HepG2 (cell line): Measurements from ENCODE around the gene AANAT. TPM values are rescaled to one million over a fixed set of nuclear protein-coding genes. Genes with fewer than 3 reads are reported as not detected.
A peak's percentile ranks its signal among the peaks of the same experiment; 100 is the strongest.

Source experiments
- ATAC-seq: fragments of 200-7000 bp; cut with Tn5 transposase; 3 replicates; pipeline ENCODE4 v1.9.1; 2020; ENCODE audit warnings: mild to moderate bottlenecking, moderate library complexity
- BruUV-seq: library from RNA; stranded (reverse); fragments of 400-500 nt; replicated peaks from 2 replicates; lab custom pipeline; 2021; lab: Mats Ljungman, UMichigan
- CTCF ChIA-PET: fragments of 300-600 bp; formaldehyde crosslinking; extraction: SDS; loops from one replicate; lab custom pipeline; 2021; ENCODE audit warnings: low total read pairs, inconsistent platforms, low intra/inter-chr PET ratio; lab: Yijun Ruan, JAX
- POLR2A ChIA-PET: fragments of 350-600 bp; sonication (Branson Sonifier 250); formaldehyde crosslinking; loops from one replicate; lab custom pipeline; 2020; ENCODE audit warnings: antibody characterized with exemption, inconsistent platforms; lab: Yijun Ruan, JAX
- DNase-seq: peaks from one replicate; pipeline ENCODE4 v3.0.0-alpha.2; 2015; ENCODE audit warnings: low spot score
- FAIRE-seq: peaks from 3 replicates; lab custom pipeline; 2011; peaks lifted over from hg19 to GRCh38; lab: Jason Lieb, UNC
- H2AFZ ChIP-seq: one replicate; pipeline ENCODE4 v1.6.1; 2011; ENCODE audit warnings: low read length, inconsistent platforms
- H3K27ac ChIP-seq: fragments of 300-600 bp; 3 replicates; pipeline ENCODE4 v1.8.0; 2011; ENCODE audit warnings: mixed run types, mild to moderate bottlenecking, mixed read lengths, low read length, inconsistent platforms; ENCODE audit not compliant: insufficient read depth; ENCODE audit errors: extremely low read length
- H3K27me3 ChIP-seq, 2 experiments: fragments of 200-600 bp in 1 of 2; 2 replicates in 1 of 2; 3 replicates in 1 of 2; pipeline versions ENCODE4 v1.6.0 to v1.8.0; 2011; ENCODE audit warnings: low read length in 2 of 2, mild to moderate bottlenecking in 2 of 2, moderate library complexity in 2 of 2, inconsistent platforms in 1 of 2; ENCODE audit not compliant: insufficient read depth in 2 of 2, control insufficient read depth in 1 of 2
- H3K36me3 ChIP-seq, 2 experiments: fragments of 200-600 bp in 1 of 2; replicated peaks in 1 of 2; 2 replicates in 1 of 2; 3 replicates in 1 of 2; pipeline versions ENCODE4 v1.5.1 to v1.8.0; 2011; ENCODE audit warnings: low read length in 2 of 2, inconsistent platforms in 1 of 2; ENCODE audit not compliant: insufficient read depth in 2 of 2, control insufficient read depth in 1 of 2
- H3K4me1 ChIP-seq: 2 replicates; pipeline ENCODE4 v1.5.1; 2012; ENCODE audit warnings: low read length, inconsistent platforms; ENCODE audit not compliant: insufficient read depth
- H3K4me2 ChIP-seq: 2 replicates; pipeline ENCODE4 v1.6.0; 2011; ENCODE audit warnings: low read depth, low read length, inconsistent platforms
- H3K4me3 ChIP-seq, 3 experiments: fragments of 200-600 bp in 1 of 3; sonication (generic), shearing (Covaris generic) in 1 of 3; replicated peaks in 1 of 3; 2 replicates each; pipeline ENCODE4 v1.5.1; 2011 to 2016; ENCODE audit warnings: low read length in 3 of 3, inconsistent platforms in 2 of 3, low read depth in 2 of 3, mild to moderate bottlenecking in 2 of 3, control low read depth in 1 of 3, mixed read lengths in 1 of 3; ENCODE audit not compliant: insufficient read depth in 1 of 3
- H3K79me2 ChIP-seq: one replicate; pipeline ENCODE4 v1.6.1; 2011; ENCODE audit warnings: low read length, inconsistent platforms; ENCODE audit not compliant: insufficient read depth
- H3K9ac ChIP-seq: 2 replicates; pipeline ENCODE4 v1.6.0; 2011; ENCODE audit warnings: mild to moderate bottlenecking, low read depth, low read length, inconsistent platforms; ENCODE audit not compliant: insufficient read depth
- H3K9me3 ChIP-seq: 2 replicates; pipeline ENCODE4 v1.5.1; 2012; ENCODE audit warnings: mild to moderate bottlenecking, low read length
- H4K20me1 ChIP-seq: 2 replicates; pipeline ENCODE4 v1.6.0; 2011; ENCODE audit warnings: inconsistent platforms, mild to moderate bottlenecking, low read length, moderate library complexity; ENCODE audit not compliant: insufficient read depth
- AGO2 ChIP-seq: fragments of 200-400 bp; formaldehyde crosslinking; optimal IDR thresholded peaks from 2 replicates; pipeline ENCODE3; 2017; ENCODE audit warnings: mild to moderate bottlenecking, low read depth, low read length, moderate library complexity
- AKAP8 ChIP-seq: sonication (generic); formaldehyde crosslinking; IDR thresholded peaks from 2 replicates; pipeline ENCODE4 v1.5.1; 2020; ENCODE audit warnings: mild to moderate bottlenecking, missing genetic modification reagents
- ASH2L ChIP-seq: fragments of 300-600, 200-600 bp; sonication (generic); IDR thresholded peaks from 2 replicates; pipeline ENCODE4 v1.7.0; 2017; ENCODE audit warnings: low read depth, mild to moderate bottlenecking, moderate library complexity, mixed read lengths, low read length; ENCODE audit not compliant: insufficient read length
- ATRX ChIP-seq: sonication (generic); formaldehyde crosslinking; IDR thresholded peaks from 2 replicates; pipeline ENCODE4 v1.4.0; 2020; ENCODE audit warnings: missing genetic modification reagents, borderline replicate concordance
- HNF4A ChIP-seq: sonication (generic); formaldehyde crosslinking; IDR thresholded peaks from 2 replicates; pipeline ENCODE4 v1.4.0; 2020; ENCODE audit warnings: missing genetic modification reagents
- HNRNPL ChIP-seq: fragments of 200-400 bp; formaldehyde crosslinking; IDR thresholded peaks from 2 replicates; pipeline ENCODE4 v1.6.1; 2017; ENCODE audit warnings: mild to moderate bottlenecking, low read depth, low read length
- MYC ChIP-seq: sonication (generic); formaldehyde crosslinking; IDR thresholded peaks from 2 replicates; pipeline ENCODE4 v1.9.0; 2021; ENCODE audit warnings: missing genetic modification reagents, borderline replicate concordance
- SMAD3 ChIP-seq: sonication (generic); formaldehyde crosslinking; IDR thresholded peaks from 2 replicates; pipeline ENCODE4 v1.4.0; 2020; ENCODE audit warnings: missing genetic modification reagents
- ZC3H13 ChIP-seq: sonication (generic); formaldehyde crosslinking; IDR thresholded peaks from 2 replicates; pipeline ENCODE4 v1.8.1; 2023; ENCODE audit warnings: mild to moderate bottlenecking, missing genetic modification reagents, moderate library complexity
- ZIK1 ChIP-seq: sonication (generic); formaldehyde crosslinking; IDR thresholded peaks from 2 replicates; pipeline ENCODE4 v1.5.0; 2020; ENCODE audit warnings: mild to moderate bottlenecking, low read depth, missing genetic modification reagents, borderline replicate concordance
- ZNF12 ChIP-seq: sonication (generic); formaldehyde crosslinking; IDR thresholded peaks from 2 replicates; pipeline ENCODE4 v1.5.0; 2020; ENCODE audit warnings: missing genetic modification reagents
- ZNF160 ChIP-seq: sonication (generic); formaldehyde crosslinking; IDR thresholded peaks from 2 replicates; pipeline ENCODE4 v1.8.0; 2022; ENCODE audit warnings: mild to moderate bottlenecking, inconsistent platforms, missing genetic modification reagents
- ZNF317 ChIP-seq: sonication (generic); formaldehyde crosslinking; IDR thresholded peaks from 2 replicates; pipeline ENCODE4 v1.5.0; 2020; ENCODE audit warnings: mild to moderate bottlenecking, missing genetic modification reagents
- ZNF605 ChIP-seq: sonication (generic); formaldehyde crosslinking; IDR thresholded peaks from 2 replicates; pipeline ENCODE4 v1.8.0; 2022; ENCODE audit warnings: mild to moderate bottlenecking, missing genetic modification reagents
- ZNF768 ChIP-seq: sonication (generic); formaldehyde crosslinking; IDR thresholded peaks from 2 replicates; pipeline ENCODE4 v1.4.0; 2020; ENCODE audit warnings: missing genetic modification reagents
- WGBS: methylation state at CpG from one replicate; pipeline ENCODE4 v1.1.6; 2017; ENCODE audit warnings: low lambda C conversion rate; 5-methylcytosine and 5-hydroxymethylcytosine counted together
- in situ Hi-C: cut with HindIII; loops from 2 replicates; pipeline ENCODE4 v1.10.0; 2017; ENCODE audit warnings: low pct_unique_long_range_greater_than_20kb; ENCODE audit not compliant: extremely low pct_ligation_motif_present
- intact Hi-C: fragments of 100-400 bp; cut with micrococcal nuclease; formaldehyde crosslinking; loops from one replicate; pipeline ENCODE4 v1.10.0; 2022; ENCODE audit not compliant: unreplicated experiment
- polyA plus RNA-seq, 8 experiments: library from polyadenylated mRNA; depleted of rRNA in 3 of 8; stranded (reverse) in 7 of 8; unstranded in 1 of 8; fragments of >200 nt; fragmentation: Illumina TruSeq in 4 of 8; extraction: Trizol in 4 of 8; gene quantifications; 2 replicates each; pipeline versions ENCODE4 v1.2.1 to v1.2.3, GENCODE V29; 2011 to 2016; ENCODE audit warnings: low read depth in 4 of 8, missing spikeins in 1 of 8, mixed read lengths in 1 of 8; ENCODE audit not compliant: insufficient read depth in 1 of 8
- total RNA-seq, 5 experiments: library from RNA; depleted of rRNA; stranded (reverse); fragments of >200 nt; fragmentation: Illumina TruSeq; extraction: Trizol; gene quantifications; 2 replicates each; pipeline ENCODE4 v1.2.3, GENCODE V29; 2016; ENCODE audit warnings: low read depth in 1 of 5
- TF ChIP-seq, protein P1 (sequence below): sonication (generic); formaldehyde crosslinking; IDR thresholded peaks from 2 replicates; pipeline ENCODE4 v1.8.1; 2023; ENCODE audit warnings: missing genetic modification reagents, mild to moderate bottlenecking, borderline replicate concordance
- TF ChIP-seq, protein P2 (sequence below): sonication (generic); formaldehyde crosslinking; IDR thresholded peaks from 2 replicates; pipeline ENCODE4 v1.5.1; 2020; ENCODE audit warnings: mild to moderate bottlenecking, missing genetic modification reagents, moderate library complexity

AANAT gene
- total and polyA plus RNA-seq, 2 of the 13 experiments (the other 11 are each of a cell fraction or from before 2014, with no cell fraction given): 0.07 TPM; not detected in 1

DNA sequence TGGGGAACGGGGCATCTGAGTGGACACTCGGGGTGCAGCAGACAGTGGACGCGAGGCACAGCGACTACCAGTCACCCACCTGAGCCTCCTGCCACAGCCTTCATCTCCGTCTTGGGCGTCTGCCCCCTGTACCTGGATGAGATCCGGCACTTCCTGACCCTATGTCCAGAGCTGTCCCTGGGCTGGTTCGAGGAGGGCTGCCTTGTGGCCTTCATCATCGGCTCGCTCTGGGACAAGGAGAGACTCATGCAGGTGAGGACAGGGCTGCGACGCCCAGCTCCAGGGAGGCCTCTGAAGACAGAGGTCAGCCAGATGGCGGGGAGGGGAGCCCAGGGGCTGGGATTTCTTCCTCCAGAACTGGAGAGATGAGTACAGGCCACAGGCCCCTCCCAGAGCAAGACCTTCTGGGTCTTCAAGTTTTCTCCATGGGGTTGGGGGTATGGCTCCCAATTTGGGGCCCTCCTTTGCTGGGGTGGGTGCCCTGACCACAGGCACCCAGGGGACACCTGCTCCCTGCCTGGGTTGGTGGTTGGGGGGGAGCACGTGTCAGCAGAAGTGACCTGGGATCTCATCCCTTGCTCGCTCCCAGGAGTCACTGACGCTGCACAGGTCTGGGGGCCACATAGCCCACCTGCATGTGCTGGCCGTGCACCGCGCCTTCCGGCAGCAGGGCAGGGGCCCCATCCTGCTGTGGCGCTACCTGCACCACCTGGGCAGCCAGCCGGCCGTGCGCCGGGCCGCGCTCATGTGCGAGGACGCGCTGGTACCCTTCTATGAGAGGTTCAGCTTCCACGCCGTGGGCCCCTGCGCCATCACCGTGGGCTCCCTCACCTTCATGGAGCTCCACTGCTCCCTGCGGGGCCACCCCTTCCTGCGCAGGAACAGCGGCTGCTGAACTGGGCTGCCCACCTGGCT, 1.9 kb downstream of the AANAT start (continued):
- TF ChIP-seq ZNF160 (CRISPR knock-in tag) (0 out of 2 replicates have a peak, but pooled peaks have one; percentile 52), ZIK1 (no peak)

DNA sequence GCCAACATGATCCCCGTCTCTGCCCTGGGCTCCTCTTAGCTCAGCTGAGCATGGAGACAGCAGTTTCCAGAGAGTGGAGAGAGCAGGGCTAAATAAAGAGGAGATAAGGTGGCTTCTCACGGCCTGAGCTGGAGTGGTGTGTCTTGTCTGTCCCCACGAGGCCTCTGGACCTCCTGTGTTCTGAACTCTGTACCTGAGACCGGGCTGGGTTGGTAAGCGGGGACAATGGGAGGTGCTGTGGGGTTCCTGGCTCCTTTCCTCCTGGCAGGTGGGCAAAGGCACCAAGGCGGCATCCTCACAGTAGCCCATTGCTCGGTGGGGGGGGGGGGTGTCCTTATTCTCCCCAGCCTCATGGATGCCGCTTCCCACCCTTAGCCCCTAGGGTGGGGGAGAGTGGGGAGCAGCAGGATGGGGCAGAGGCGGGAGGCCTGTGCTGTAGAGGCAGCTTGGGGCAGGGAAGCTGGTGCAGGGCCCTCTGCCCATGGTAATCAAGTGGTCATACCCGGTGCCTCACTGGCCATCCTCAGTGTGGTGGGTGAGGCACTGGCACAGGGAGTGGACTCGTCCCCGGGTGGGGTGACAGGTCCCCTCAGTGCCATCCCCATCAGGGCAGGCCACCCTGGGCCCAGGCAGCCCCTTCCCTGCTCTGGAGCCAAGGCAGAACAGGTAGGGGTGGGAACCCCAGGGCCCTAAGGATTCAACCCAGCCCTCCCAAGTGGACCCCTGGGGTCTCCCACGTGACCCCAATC, 2.8 kb downstream of the AANAT start:
- no TSS peak for BruUV-seq
- in situ Hi-C loops (loop anchor here (5.0 kb wide), 1 partner anchor 37 kb away; no protein-coding TSS in a partner anchor), intact Hi-C loops (no loop called here)
- Histone ChIP-seq H3K4me3 (no peak overlapping the region), H3K4me1 (peaks cover 31% of the 10 kb centered on the region), H3K9me3 (no peaks in the 10 kb centered on the region), H3K79me2 (no peaks in the 10 kb centered on the region), H3K27me3 (peaks cover 0 to 3% of the 10 kb centered on the region in 2 experiments; a peak in 1 of 5 replicates), H3K27ac (no peak overlapping the region), H4K20me1 (no peaks in the 10 kb centered on the region), H3K9ac (no peak overlapping the region), H2AFZ (no peak overlapping the region), H3K36me3 (peaks cover 0 to 6% of the 10 kb centered on the region in 2 experiments; a peak in 1 of 5 replicates), H3K4me2 (no peak overlapping the region)
- CTCF ChIA-PET: no interaction called here
- FAIRE-seq: no peak
- peak; percentile 2; the same call in 1 of the 3 replicates for ATAC-seq
- DNase-seq: no peak
- POLR2A ChIA-PET: interaction anchor here (1.1 to 1.5 kb wide), 2 partner anchors 30 to 32 kb away, joined by 5 to 7 read pairs; partner anchors contain the start of gene RHBDF2
- 69% methylated on average over 12 of the region's 13 CpGs for WGBS
- TF ChIP-seq ZNF605 (CRISPR knock-in tag) (0 out of 2 replicates have a peak, but pooled peaks have one; percentile 34), AGO2 (peak; percentile 61), ZNF12 (CRISPR knock-in tag) (no peak), MYC (peak; percentile 21; the same call in 1 of the 2 replicates), HNF4A (peak; percentile 47; the same call in 1 of the 2 replicates), ZC3H13 (CRISPR knock-in tag) (peak; percentile 77), ZNF317 (CRISPR knock-in tag) (no peak), ZNF768 (CRISPR knock-in tag) (no peak), HNRNPL (peak; percentile 80; the same call in 1 of the 2 replicates), SMAD3 (CRISPR knock-in tag) (no peak), AKAP8 (0 out of 2 replicates have a peak, but pooled peaks have one; percentile 55), ASH2L (no peak), ATRX (CRISPR knock-in tag) (no peak)
- TF ChIP-seq, protein P1, sequence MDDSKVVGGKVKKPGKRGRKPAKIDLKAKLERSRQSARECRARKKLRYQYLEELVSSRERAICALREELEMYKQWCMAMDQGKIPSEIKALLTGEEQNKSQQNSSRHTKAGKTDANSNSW (CRISPR knock-in tag): no peak
- TF ChIP-seq, protein P2, sequence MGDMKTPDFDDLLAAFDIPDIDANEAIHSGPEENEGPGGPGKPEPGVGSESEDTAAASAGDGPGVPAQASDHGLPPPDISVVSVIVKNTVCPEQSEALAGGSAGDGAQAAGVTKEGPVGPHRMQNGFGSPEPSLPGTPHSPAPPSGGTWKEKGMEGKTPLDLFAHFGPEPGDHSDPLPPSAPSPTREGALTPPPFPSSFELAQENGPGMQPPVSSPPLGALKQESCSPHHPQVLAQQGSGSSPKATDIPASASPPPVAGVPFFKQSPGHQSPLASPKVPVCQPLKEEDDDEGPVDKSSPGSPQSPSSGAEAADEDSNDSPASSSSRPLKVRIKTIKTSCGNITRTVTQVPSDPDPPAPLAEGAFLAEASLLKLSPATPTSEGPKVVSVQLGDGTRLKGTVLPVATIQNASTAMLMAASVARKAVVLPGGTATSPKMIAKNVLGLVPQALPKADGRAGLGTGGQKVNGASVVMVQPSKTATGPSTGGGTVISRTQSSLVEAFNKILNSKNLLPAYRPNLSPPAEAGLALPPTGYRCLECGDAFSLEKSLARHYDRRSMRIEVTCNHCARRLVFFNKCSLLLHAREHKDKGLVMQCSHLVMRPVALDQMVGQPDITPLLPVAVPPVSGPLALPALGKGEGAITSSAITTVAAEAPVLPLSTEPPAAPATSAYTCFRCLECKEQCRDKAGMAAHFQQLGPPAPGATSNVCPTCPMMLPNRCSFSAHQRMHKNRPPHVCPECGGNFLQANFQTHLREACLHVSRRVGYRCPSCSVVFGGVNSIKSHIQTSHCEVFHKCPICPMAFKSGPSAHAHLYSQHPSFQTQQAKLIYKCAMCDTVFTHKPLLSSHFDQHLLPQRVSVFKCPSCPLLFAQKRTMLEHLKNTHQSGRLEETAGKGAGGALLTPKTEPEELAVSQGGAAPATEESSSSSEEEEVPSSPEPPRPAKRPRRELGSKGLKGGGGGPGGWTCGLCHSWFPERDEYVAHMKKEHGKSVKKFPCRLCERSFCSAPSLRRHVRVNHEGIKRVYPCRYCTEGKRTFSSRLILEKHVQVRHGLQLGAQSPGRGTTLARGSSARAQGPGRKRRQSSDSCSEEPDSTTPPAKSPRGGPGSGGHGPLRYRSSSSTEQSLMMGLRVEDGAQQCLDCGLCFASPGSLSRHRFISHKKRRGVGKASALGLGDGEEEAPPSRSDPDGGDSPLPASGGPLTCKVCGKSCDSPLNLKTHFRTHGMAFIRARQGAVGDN (CRISPR knock-in tag): peak; percentile 45
